Measurements from ENCODE around the gene GDPD1.

DNA sequence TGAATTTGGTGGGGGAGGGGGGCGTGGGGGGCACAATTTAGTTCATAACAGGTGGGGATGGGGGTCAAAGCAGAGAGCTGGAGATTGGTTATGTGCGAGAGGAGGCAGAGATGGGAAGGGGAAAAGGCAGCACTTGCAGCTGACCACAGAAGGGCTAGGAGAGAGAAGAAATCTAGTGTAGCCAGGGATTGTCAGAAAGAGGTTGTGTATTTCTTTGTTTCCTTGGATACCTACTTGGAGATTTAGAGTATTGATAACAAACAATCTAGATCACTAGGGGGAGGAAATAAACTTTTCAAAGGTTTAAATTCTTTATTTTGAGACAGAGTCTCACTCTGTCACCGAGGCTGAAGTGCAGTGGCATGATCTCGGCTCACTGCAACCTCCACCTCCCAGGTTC is 64.0 kb downstream of the GDPD1 start:
- TF ChIP-seq POLR2A (IDR thresholded peaks at IDR 0.05) = no peak
- TF ChIP-seq, protein P1, sequence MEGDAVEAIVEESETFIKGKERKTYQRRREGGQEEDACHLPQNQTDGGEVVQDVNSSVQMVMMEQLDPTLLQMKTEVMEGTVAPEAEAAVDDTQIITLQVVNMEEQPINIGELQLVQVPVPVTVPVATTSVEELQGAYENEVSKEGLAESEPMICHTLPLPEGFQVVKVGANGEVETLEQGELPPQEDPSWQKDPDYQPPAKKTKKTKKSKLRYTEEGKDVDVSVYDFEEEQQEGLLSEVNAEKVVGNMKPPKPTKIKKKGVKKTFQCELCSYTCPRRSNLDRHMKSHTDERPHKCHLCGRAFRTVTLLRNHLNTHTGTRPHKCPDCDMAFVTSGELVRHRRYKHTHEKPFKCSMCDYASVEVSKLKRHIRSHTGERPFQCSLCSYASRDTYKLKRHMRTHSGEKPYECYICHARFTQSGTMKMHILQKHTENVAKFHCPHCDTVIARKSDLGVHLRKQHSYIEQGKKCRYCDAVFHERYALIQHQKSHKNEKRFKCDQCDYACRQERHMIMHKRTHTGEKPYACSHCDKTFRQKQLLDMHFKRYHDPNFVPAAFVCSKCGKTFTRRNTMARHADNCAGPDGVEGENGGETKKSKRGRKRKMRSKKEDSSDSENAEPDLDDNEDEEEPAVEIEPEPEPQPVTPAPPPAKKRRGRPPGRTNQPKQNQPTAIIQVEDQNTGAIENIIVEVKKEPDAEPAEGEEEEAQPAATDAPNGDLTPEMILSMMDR (IDR thresholded peaks at IDR 0.05 in 4 of 5, conservative IDR thresholded peaks at IDR 0.05 in 1 of 5) = no peak

Measured in gastrocnemius medialis (tissue), 4 donors.